Measurements from ENCODE around the gene COPG2. TPM values are rescaled to one million over a fixed set of nuclear protein-coding genes. Genes with fewer than 3 reads are reported as not detected.
"Not testable (repeated sequence)": the region's sequence is repeated elsewhere in the genome, so short reads cannot be mapped to it uniquely, and the experiment has no call there.

Gene COPG2
- total RNA-seq, 1 donor from 2014 or later, result 15.7 TPM

- intact Hi-C loops (cut with DNase I), result no loop called here
- no peak for DNase-seq (ENCODE audit: extremely low spot score in 2 of 2)
- TF ChIP-seq CTCF (IDR thresholded peaks at IDR 0.05) (no peak), POLR2AphosphoS5 (IDR thresholded peaks at IDR 0.05; ENCODE audit: insufficient read depth in 1 of 2, low read depth in 1 of 2) (no peak), POLR2A (IDR thresholded peaks at IDR 0.05) (no peak)
- H3K9me3 ChIP-seq, result no peaks in the 10 kb centered on the region
- no peak overlapping the region for H3K27ac ChIP-seq
- H3K4me1 ChIP-seq, result no peaks in the 10 kb centered on the region
- H3K4me3 ChIP-seq, result no peak overlapping the region
- no peaks in the 10 kb centered on the region for H3K36me3 ChIP-seq
- H3K27me3 ChIP-seq, result no peaks in the 10 kb centered on the region
Measured at GRCh38 chr7:130524628-130525027, 143.9 kb downstream of the COPG2 start.

GRCh38 chr7:130523519-130524125 is 144.9 kb downstream of the COPG2 start:
- H3K4me1 ChIP-seq; H3K27ac ChIP-seq; H3K4me3 ChIP-seq; H3K36me3 ChIP-seq; H3K9me3 ChIP-seq; intact Hi-C loops (cut with DNase I); H3K27me3 ChIP-seq: not testable (repeated sequence)
- peak in 1 of 2 donors; percentile 25 for DNase-seq (ENCODE audit: extremely low spot score in 2 of 2)

GRCh38 chr7:130521258-130521951 is 147.1 kb downstream of the COPG2 start:
- Histone ChIP-seq H3K9me3 (no peaks in the 10 kb centered on the region), H3K27me3 (no peaks in the 10 kb centered on the region), H3K27ac (no peak overlapping the region), H3K4me3 (no peak overlapping the region), H3K36me3 (no peaks in the 10 kb centered on the region), H3K4me1 (no peaks in the 10 kb centered on the region)
- TF ChIP-seq CTCF (IDR thresholded peaks at IDR 0.05) (no peak), POLR2A (IDR thresholded peaks at IDR 0.05) (no peak)
- intact Hi-C loops (cut with DNase I), result no loop called here
- peak in 1 of 2 donors; percentile 8 for DNase-seq (ENCODE audit: extremely low spot score in 2 of 2)

GRCh38 chr7:130515315-130516040 is 153.1 kb downstream of the COPG2 start:
- H3K4me1 ChIP-seq, result no peaks in the 10 kb centered on the region
- no peaks in the 10 kb centered on the region for H3K36me3 ChIP-seq
- intact Hi-C loops (cut with DNase I), result no loop called here
- no peak for DNase-seq (ENCODE audit: extremely low spot score in 2 of 2)
- H3K27me3 ChIP-seq, result no peaks in the 10 kb centered on the region
- H3K4me3 ChIP-seq, result no peak overlapping the region
- no peaks in the 10 kb centered on the region for H3K9me3 ChIP-seq
- TF ChIP-seq CTCF (IDR thresholded peaks at IDR 0.05) (no peak), POLR2A (IDR thresholded peaks at IDR 0.05) (no peak), POLR2AphosphoS5 (IDR thresholded peaks at IDR 0.05; ENCODE audit: insufficient read depth in 1 of 2, low read depth in 1 of 2) (no peak)
- no peak overlapping the region for H3K27ac ChIP-seq

- no peak overlapping the region for H3K27ac ChIP-seq
- H3K4me3 ChIP-seq, result no peak overlapping the region
- intact Hi-C loops (cut with DNase I), result no loop called here
- H3K27me3 ChIP-seq, result no peaks in the 10 kb centered on the region
- no peak for TF ChIP-seq POLR2A (IDR thresholded peaks at IDR 0.05)
- no peak for TF ChIP-seq POLR2AphosphoS5 (IDR thresholded peaks at IDR 0.05; ENCODE audit: insufficient read depth in 1 of 2, low read depth in 1 of 2)
- TF ChIP-seq CTCF (IDR thresholded peaks at IDR 0.05), result no peak
- H3K4me1 ChIP-seq, result no peaks in the 10 kb centered on the region
- H3K36me3 ChIP-seq, result no peaks in the 10 kb centered on the region
- no peaks in the 10 kb centered on the region for H3K9me3 ChIP-seq
- DNase-seq (ENCODE audit: extremely low spot score in 2 of 2), result no peak
Measured at GRCh38 chr7:130513447-130513846, 155.1 kb downstream of the COPG2 start.

GRCh38 chr7:130512038-130512437 is 156.5 kb downstream of the COPG2 start:
- DNase-seq (ENCODE audit: extremely low spot score in 2 of 2); H3K4me3 ChIP-seq; H3K27me3 ChIP-seq; H3K27ac ChIP-seq; H3K9me3 ChIP-seq; H3K4me1 ChIP-seq; intact Hi-C loops (cut with DNase I); H3K36me3 ChIP-seq: not testable (repeated sequence)
